Fibroblast of lung (primary cell): ENCODE data around the gene SGSM2. TPM values are rescaled to one million over a fixed set of nuclear protein-coding genes. Genes with fewer than 3 reads are reported as not detected.

ENCODE experiments used
- DNase-seq, 2 donors: peaks; one replicate each; pipeline versions ENCODE4 v3.0.0 to v3.0.0-alpha.2; 2010; ENCODE audit warnings: low read depth in 2 of 2
- H2AFZ ChIP-seq: 2 replicates; pipeline ENCODE4 v1.5.1; 2012; ENCODE audit warnings: low read length, control low read depth, inconsistent platforms
- H3K27ac ChIP-seq: 2 replicates; pipeline ENCODE4 v1.5.1; 2011; ENCODE audit warnings: low read length, control low read depth; ENCODE audit not compliant: insufficient read depth
- H3K27me3 ChIP-seq: 2 replicates; pipeline ENCODE4 v1.5.1; 2011; ENCODE audit warnings: mild to moderate bottlenecking, low read length; ENCODE audit not compliant: control insufficient read depth, insufficient read depth
- H3K36me3 ChIP-seq: 2 replicates; pipeline ENCODE4 v1.5.1; 2011; ENCODE audit warnings: low read length; ENCODE audit not compliant: control insufficient read depth, insufficient read depth
- H3K4me1 ChIP-seq: 2 replicates; pipeline ENCODE4 v1.5.1; 2011; ENCODE audit warnings: low read length; ENCODE audit not compliant: control insufficient read depth, insufficient read depth; ENCODE audit errors: extremely low read depth
- H3K4me2 ChIP-seq: 2 replicates; pipeline ENCODE4 v1.5.1; 2011; ENCODE audit warnings: low read length, control low read depth; ENCODE audit not compliant: insufficient read depth; ENCODE audit errors: extremely low read depth
- H3K4me3 ChIP-seq, 4 experiments: fragments of 200-600 bp in 1 of 4; sonication (generic) in 1 of 4; replicated peaks in 1 of 4; 2 replicates each; pipeline ENCODE4 v1.5.1; 2011 to 2016; ENCODE audit warnings: low read length in 4 of 4, low read depth in 3 of 4, mild to moderate bottlenecking in 3 of 4, control low read depth in 2 of 4, inconsistent platforms in 1 of 4, mixed read lengths in 1 of 4; ENCODE audit not compliant: insufficient read depth in 1 of 4; ENCODE audit errors: control extremely low read depth in 1 of 4
- H3K79me2 ChIP-seq: 2 replicates; pipeline ENCODE4 v1.5.1; 2012; ENCODE audit warnings: mild to moderate bottlenecking, low read length, inconsistent platforms; ENCODE audit not compliant: control insufficient read depth, insufficient read depth
- H3K9ac ChIP-seq: 2 replicates; pipeline ENCODE4 v1.5.1; 2011; ENCODE audit warnings: mild to moderate bottlenecking, low read length, control low read depth; ENCODE audit not compliant: insufficient read depth
- H3K9me3 ChIP-seq: 2 replicates; pipeline ENCODE4 v1.5.1; 2012; ENCODE audit warnings: low read depth, low read length; ENCODE audit not compliant: control insufficient read depth, insufficient read depth
- H4K20me1 ChIP-seq: 2 replicates; pipeline ENCODE4 v1.5.1; 2011; ENCODE audit warnings: low read length; ENCODE audit not compliant: control insufficient read depth, insufficient read depth; ENCODE audit errors: extremely low read depth
- CTCF ChIP-seq, 2 donors: IDR thresholded peaks in 1 of 2; conservative IDR thresholded peaks in 1 of 2; 1 replicate in 1 of 2; 2 replicates in 1 of 2; pipeline ENCODE4 v1.5.1; 2011 to 2012; ENCODE audit warnings: low read length in 2 of 2, control low read depth in 1 of 2, inconsistent platforms in 1 of 2, low read depth in 1 of 2, mild to moderate bottlenecking in 1 of 2
- EZH2 ChIP-seq: IDR thresholded peaks from 2 replicates; pipeline ENCODE4 v1.5.1; 2012; ENCODE audit warnings: low read length, control low read depth, mild to moderate bottlenecking; ENCODE audit errors: missing control alignments
- polyA plus RNA-seq, 2 donors: library from polyadenylated mRNA; depleted of rRNA in 1 of 2; stranded (reverse) in 1 of 2; unstranded in 1 of 2; fragments of >200 nt; gene quantifications; 2 replicates each; pipeline ENCODE4 v1.2.1, GENCODE V29; 2011 to 2012; ENCODE audit warnings: missing spikeins in 1 of 2
- total RNA-seq: library from RNA; depleted of rRNA; stranded (reverse); fragments of >200 nt; gene quantifications from 2 replicates; pipeline ENCODE4 v1.2.1, GENCODE V29; 2014

SGSM2 gene
- total and polyA plus RNA-seq, 2 donors (not counting 1 experiment from before 2014, with no cell fraction given): 23.4 to 31.5 TPM

GRCh38 chr17:2375406-2375805, 38.1 kb downstream of the SGSM2 start:
- no peak overlapping the region for H3K4me2 ChIP-seq
- no peak for DNase-seq
- H3K36me3 ChIP-seq: peaks cover 22% of the 10 kb centered on the region
- H4K20me1 ChIP-seq: no peaks in the 10 kb centered on the region
- TF ChIP-seq EZH2 (no peak), CTCF (conservative IDR thresholded peaks at IDR 0.05 in 1 of 2, IDR thresholded peaks at IDR 0.05 in 1 of 2; ENCODE audit: low read depth in 1 of 2, low read length in 2 of 2) (no peak)
- H2AFZ ChIP-seq: no peak overlapping the region
- H3K9ac ChIP-seq: no peak overlapping the region
- H3K27ac ChIP-seq: no peak overlapping the region
- H3K27me3 ChIP-seq: no peaks in the 10 kb centered on the region
- H3K79me2 ChIP-seq: no peaks in the 10 kb centered on the region
- H3K9me3 ChIP-seq: no peaks in the 10 kb centered on the region
- H3K4me3 ChIP-seq: no peak overlapping the region
- no peaks in the 10 kb centered on the region for H3K4me1 ChIP-seq

- Histone ChIP-seq H3K9me3 (no peaks in the 10 kb centered on the region), H3K27ac (no peak overlapping the region), H4K20me1 (no peaks in the 10 kb centered on the region), H3K9ac (no peak overlapping the region), H3K4me3 (no peak overlapping the region), H3K27me3 (no peaks in the 10 kb centered on the region), H2AFZ (no peak overlapping the region), H3K4me2 (no peak overlapping the region), H3K79me2 (no peaks in the 10 kb centered on the region), H3K36me3 (peaks cover 22% of the 10 kb centered on the region), H3K4me1 (no peaks in the 10 kb centered on the region)
- no peak for TF ChIP-seq CTCF (conservative IDR thresholded peaks at IDR 0.05 in 1 of 2, IDR thresholded peaks at IDR 0.05 in 1 of 2; ENCODE audit: low read depth in 1 of 2, low read length in 2 of 2)
- no peak for TF ChIP-seq EZH2
- DNase-seq: no peak
These were observed 38.8 kb downstream of the SGSM2 start for GRCh38 chr17:2376107-2376506.

DNA sequence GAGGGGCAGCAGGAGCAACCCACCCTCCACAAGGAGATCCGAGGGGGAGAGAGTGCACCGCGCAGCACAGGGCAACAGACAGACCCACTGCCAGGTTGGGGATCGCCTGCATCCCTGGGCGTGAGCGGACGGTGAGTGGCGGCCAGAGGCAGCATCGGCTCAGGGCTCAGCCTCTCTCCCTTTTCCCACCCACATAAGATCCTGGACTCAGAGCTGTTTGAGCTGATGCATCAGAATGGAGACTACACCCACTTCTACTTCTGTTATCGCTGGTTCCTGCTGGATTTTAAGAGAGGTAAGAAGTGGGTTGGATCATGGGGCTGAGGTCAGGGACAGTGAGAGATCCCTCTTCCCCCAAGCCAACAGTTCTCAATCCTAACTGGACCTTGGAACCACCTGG, 40.4 kb downstream of the SGSM2 start:
- no peak for DNase-seq
- H3K9ac ChIP-seq: no peak overlapping the region
- no peak overlapping the region for H2AFZ ChIP-seq
- no peak for TF ChIP-seq EZH2
- TF ChIP-seq CTCF (conservative IDR thresholded peaks at IDR 0.05 in 1 of 2, IDR thresholded peaks at IDR 0.05 in 1 of 2; ENCODE audit: low read depth in 1 of 2, low read length in 2 of 2): no peak
- H3K4me1 ChIP-seq: no peaks in the 10 kb centered on the region
- peaks cover 19% of the 10 kb centered on the region for H3K36me3 ChIP-seq
- no peaks in the 10 kb centered on the region for H3K27me3 ChIP-seq
- H4K20me1 ChIP-seq: no peaks in the 10 kb centered on the region
- H3K27ac ChIP-seq: no peak overlapping the region
- no peaks in the 10 kb centered on the region for H3K9me3 ChIP-seq
- H3K79me2 ChIP-seq: no peaks in the 10 kb centered on the region
- no peak overlapping the region for H3K4me2 ChIP-seq
- H3K4me3 ChIP-seq: no peak overlapping the region
